B cell (primary cell): Measurements from ENCODE around the gene TSN.

Source experiments
- CTCF ChIP-seq: fragments of 200-600 bp; IDR thresholded peaks from one replicate; pipeline ENCODE4 v1.8.0; 2022; ENCODE audit warnings: antibody characterized with exemption, mild to moderate bottlenecking
- EZH2 ChIP-seq: IDR thresholded peaks from 2 replicates; pipeline ENCODE4 v1.6.1; 2012; ENCODE audit warnings: borderline replicate concordance, low read depth, mild to moderate bottlenecking, moderate library complexity, low read length; ENCODE audit not compliant: insufficient read depth, poor library complexity, severe bottlenecking

- TF ChIP-seq EZH2 (no peak), CTCF (no peak)
Observed at GRCh38 chr2:121768143-121768755, 12.8 kb downstream of the TSN start.
